GM21737 (cell line): Measurements from ENCODE around the gene CUL3.
"Not testable (repeated sequence)": the region's sequence is repeated elsewhere in the genome, so short reads cannot be mapped to it uniquely, and the experiment has no call there.

ENCODE experiments used
- ATAC-seq: cut with Tn5 transposase; IDR thresholded peaks from one replicate; pipeline ENCODE4 v1.9.1; 2021; ENCODE audit warnings: mild to moderate bottlenecking, moderate library complexity; ENCODE audit not compliant: unreplicated experiment

CUL3 gene

GRCh38 chr2:224545884-224546644 is 39.1 kb downstream of the CUL3 start:
- no peak for ATAC-seq

- ATAC-seq = no peak
Observed at GRCh38 chr2:224543939-224544338, 41.2 kb downstream of the CUL3 start.

- no peak for ATAC-seq
Observed at GRCh38 chr2:224538561-224539138, 46.5 kb downstream of the CUL3 start.

GRCh38 chr2:224532931-224533330 is 52.2 kb downstream of the CUL3 start:
- ATAC-seq = peak; percentile 47

- ATAC-seq = peak; percentile 22
Observed at GRCh38 chr2:224532441-224532840, 52.7 kb downstream of the CUL3 start.

- no peak for ATAC-seq
Observed at GRCh38 chr2:224528171-224528570, 57.0 kb downstream of the CUL3 start.

GRCh38 chr2:224525774-224526173 is 59.4 kb downstream of the CUL3 start:
- no peak for ATAC-seq

- ATAC-seq = no peak
Observed at GRCh38 chr2:224524657-224525056, 60.5 kb downstream of the CUL3 start.

- peak; percentile 38 for ATAC-seq
Observed at GRCh38 chr2:224523626-224524577, 61.3 kb downstream of the CUL3 start.

- not testable (repeated sequence) for ATAC-seq
Observed at GRCh38 chr2:224522483-224522882, 62.7 kb downstream of the CUL3 start.

GRCh38 chr2:224520064-224520463 is 65.1 kb downstream of the CUL3 start:
- peak; percentile 60 for ATAC-seq

- ATAC-seq = no peak
Observed at GRCh38 chr2:224518806-224519580, 66.2 kb downstream of the CUL3 start.

- ATAC-seq = no peak
Observed at GRCh38 chr2:224517963-224518362, 67.2 kb downstream of the CUL3 start.

GRCh38 chr2:224516393-224516792 is 68.8 kb downstream of the CUL3 start:
- not testable (repeated sequence) for ATAC-seq

GRCh38 chr2:224513991-224514390 is 71.2 kb downstream of the CUL3 start:
- ATAC-seq = no peak

GRCh38 chr2:224507789-224508188 is 77.4 kb downstream of the CUL3 start:
- ATAC-seq = no peak

- ATAC-seq = no peak
Observed at GRCh38 chr2:224506494-224506893, 78.7 kb downstream of the CUL3 start.

GRCh38 chr2:224498991-224499390 is 86.2 kb downstream of the CUL3 start:
- no peak for ATAC-seq

GRCh38 chr2:224492531-224492930 is 92.6 kb downstream of the CUL3 start:
- no peak for ATAC-seq

- ATAC-seq = not testable (repeated sequence)
Observed at GRCh38 chr2:224487940-224488339, 97.2 kb downstream of the CUL3 start.
